OCI-LY7 (cell line): ENCODE data around the gene FHIT. TPM values are rescaled to one million over a fixed set of nuclear protein-coding genes. Genes with fewer than 3 reads are reported as not detected.

Experiments used
- BruUV-seq: library from RNA; stranded (reverse); fragments of 400-500 nt; replicated peaks from 2 replicates; lab custom pipeline; 2021; lab: Mats Ljungman, UMichigan
- CTCF ChIA-PET: fragments of 300-600 bp; sonication (Branson Sonifier 250); formaldehyde crosslinking; loops from one replicate; lab custom pipeline; 2022; ENCODE audit warnings: antibody characterized with exemption; ENCODE audit not compliant: unreplicated experiment; lab: Charles Lee
- POLR2A ChIA-PET: fragments of 300-600 bp; sonication (Branson Sonifier 250); formaldehyde crosslinking; loops from one replicate; lab custom pipeline; 2022; ENCODE audit warnings: antibody characterized with exemption; lab: Charles Lee
- DNase-seq: peaks from one replicate; pipeline ENCODE4 v3.0.0-alpha.2; 2015; ENCODE audit warnings: low spot score
- H2AFZ ChIP-seq: fragments of 200-600 bp; sonication (generic), shearing (Covaris generic); 2 replicates; pipeline ENCODE4 v1.6.1; 2014; ENCODE audit warnings: mild to moderate bottlenecking, antibody characterized with exemption, low read length, moderate library complexity
- H3K27ac ChIP-seq: fragments of 200-600 bp; sonication (generic); 2 replicates; pipeline ENCODE4 v1.5.1; 2014; ENCODE audit warnings: mixed run types, low read depth, mild to moderate bottlenecking, moderate library complexity, low read length, inconsistent platforms; ENCODE audit not compliant: poor library complexity, severe bottlenecking
- H3K36me3 ChIP-seq: fragments of 200-600 bp; sonication (generic); 2 replicates; pipeline ENCODE4 v1.6.1; 2014; ENCODE audit warnings: mild to moderate bottlenecking, antibody characterized with exemption, low read length, moderate library complexity, mixed read lengths; ENCODE audit not compliant: insufficient read depth
- H3K4me1 ChIP-seq: fragments of 200-600 bp; sonication (generic); 2 replicates; pipeline ENCODE4 v1.5.1; 2014; ENCODE audit warnings: mild to moderate bottlenecking, low read length; ENCODE audit not compliant: insufficient read depth, poor library complexity, severe bottlenecking
- H3K4me2 ChIP-seq: fragments of 200-600 bp; sonication (generic); 2 replicates; pipeline ENCODE4 v1.6.1; 2014; ENCODE audit warnings: mild to moderate bottlenecking, low read length
- H3K4me3 ChIP-seq: fragments of 200-600 bp; sonication (generic); 2 replicates; pipeline ENCODE4 v1.5.1; 2014; ENCODE audit warnings: mild to moderate bottlenecking, low read depth, low read length; ENCODE audit not compliant: poor library complexity, severe bottlenecking
- H3K79me2 ChIP-seq: fragments of 200-600 bp; sonication (generic); 2 replicates; pipeline ENCODE4 v1.6.1; 2016; ENCODE audit warnings: low read depth, mild to moderate bottlenecking, low read length, moderate library complexity, mixed read lengths; ENCODE audit not compliant: insufficient read depth
- H3K9me2 ChIP-seq: fragments of 200-600 bp; sonication (generic); 2 replicates; pipeline ENCODE4 v1.6.1; 2016; ENCODE audit warnings: mild to moderate bottlenecking, low read length, mixed read lengths; ENCODE audit not compliant: insufficient read depth
- H3K9me3 ChIP-seq: fragments of 200-600 bp; sonication (generic); 2 replicates; pipeline ENCODE4 v1.6.1; 2014; ENCODE audit warnings: mild to moderate bottlenecking, mixed run types, low read length, mixed read lengths
- H4K20me1 ChIP-seq: fragments of 200-600 bp; sonication (generic); 2 replicates; pipeline ENCODE4 v1.6.1; 2014; ENCODE audit warnings: mild to moderate bottlenecking, antibody characterized with exemption, low read length, moderate library complexity, mixed read lengths; ENCODE audit not compliant: insufficient read depth
- EZH2phosphoT487 ChIP-seq: fragments of 200-600 bp; sonication (generic); IDR thresholded peaks from 2 replicates; pipeline ENCODE4 v1.6.1; 2018; ENCODE audit warnings: low read depth, borderline replicate concordance, mild to moderate bottlenecking, mixed run types, antibody characterized with exemption, low read length, moderate library complexity, mixed read lengths
- intact Hi-C: fragments of 100-400 bp; cut with micrococcal nuclease; formaldehyde crosslinking; loops from one replicate; pipeline ENCODE4 v1.10.0; 2022; ENCODE audit not compliant: unreplicated experiment
- total RNA-seq, 2 experiments: library from RNA; depleted of rRNA in 1 of 2; stranded (reverse); fragments of >200 nt in 1 of 2; shearing (Covaris generic) in 1 of 2; gene quantifications; 2 replicates each; pipeline ENCODE4 v1.2.3, GENCODE V29; 2014 to 2022
- TF ChIP-seq, protein P1 (sequence below): fragments of 200-600 bp; sonication (generic); conservative IDR thresholded peaks from 2 replicates; pipeline ENCODE4 v1.5.1; 2014; ENCODE audit warnings: mild to moderate bottlenecking, antibody characterized with exemption, low read length, moderate library complexity, mixed read lengths

The FHIT gene
- total RNA-seq, 2 experiments from 2014 or later, result 5.0 to 10.9 TPM

DNA sequence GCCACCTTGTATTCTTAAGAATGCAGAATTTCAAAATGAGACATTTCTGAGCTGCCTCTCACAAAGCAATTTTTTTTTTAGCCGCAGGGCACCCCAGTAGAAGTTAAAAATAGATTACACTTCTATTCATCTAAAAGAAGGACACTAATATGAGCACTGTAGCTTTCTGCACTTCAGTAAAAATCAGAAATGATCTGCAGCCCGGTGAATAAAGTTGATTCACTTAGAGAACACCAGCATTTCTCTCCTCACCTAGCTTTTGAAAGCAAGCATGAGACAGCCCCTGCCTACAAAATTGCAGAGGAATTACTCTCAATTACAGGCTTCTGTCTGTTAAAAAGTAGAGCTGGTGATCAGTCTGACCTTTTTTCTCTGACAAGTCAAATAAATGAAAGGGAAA lies 1062.4 kb downstream of the FHIT start:
- Histone ChIP-seq H2AFZ (no peak overlapping the region), H3K9me3 (no peaks in the 10 kb centered on the region), H3K4me2 (no peak overlapping the region), H3K27ac (no peak overlapping the region), H3K79me2 (no peaks in the 10 kb centered on the region), H3K9me2 (no peaks in the 10 kb centered on the region), H3K36me3 (no peaks in the 10 kb centered on the region), H4K20me1 (no peaks in the 10 kb centered on the region), H3K4me3 (no peak overlapping the region), H3K4me1 (no peaks in the 10 kb centered on the region)
- BruUV-seq, result no TSS peak
- TF ChIP-seq EZH2phosphoT487, result no peak
- TF ChIP-seq, protein P1, sequence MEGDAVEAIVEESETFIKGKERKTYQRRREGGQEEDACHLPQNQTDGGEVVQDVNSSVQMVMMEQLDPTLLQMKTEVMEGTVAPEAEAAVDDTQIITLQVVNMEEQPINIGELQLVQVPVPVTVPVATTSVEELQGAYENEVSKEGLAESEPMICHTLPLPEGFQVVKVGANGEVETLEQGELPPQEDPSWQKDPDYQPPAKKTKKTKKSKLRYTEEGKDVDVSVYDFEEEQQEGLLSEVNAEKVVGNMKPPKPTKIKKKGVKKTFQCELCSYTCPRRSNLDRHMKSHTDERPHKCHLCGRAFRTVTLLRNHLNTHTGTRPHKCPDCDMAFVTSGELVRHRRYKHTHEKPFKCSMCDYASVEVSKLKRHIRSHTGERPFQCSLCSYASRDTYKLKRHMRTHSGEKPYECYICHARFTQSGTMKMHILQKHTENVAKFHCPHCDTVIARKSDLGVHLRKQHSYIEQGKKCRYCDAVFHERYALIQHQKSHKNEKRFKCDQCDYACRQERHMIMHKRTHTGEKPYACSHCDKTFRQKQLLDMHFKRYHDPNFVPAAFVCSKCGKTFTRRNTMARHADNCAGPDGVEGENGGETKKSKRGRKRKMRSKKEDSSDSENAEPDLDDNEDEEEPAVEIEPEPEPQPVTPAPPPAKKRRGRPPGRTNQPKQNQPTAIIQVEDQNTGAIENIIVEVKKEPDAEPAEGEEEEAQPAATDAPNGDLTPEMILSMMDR, result no peak
- intact Hi-C loops, result no loop called here
- DNase-seq, result no peak
- POLR2A ChIA-PET, result interaction anchor here (1.0 kb wide), 1 partner anchor 9 kb away, joined by 3 read pairs; no protein-coding TSS in a partner anchor
- CTCF ChIA-PET, result no interaction called here

DNA sequence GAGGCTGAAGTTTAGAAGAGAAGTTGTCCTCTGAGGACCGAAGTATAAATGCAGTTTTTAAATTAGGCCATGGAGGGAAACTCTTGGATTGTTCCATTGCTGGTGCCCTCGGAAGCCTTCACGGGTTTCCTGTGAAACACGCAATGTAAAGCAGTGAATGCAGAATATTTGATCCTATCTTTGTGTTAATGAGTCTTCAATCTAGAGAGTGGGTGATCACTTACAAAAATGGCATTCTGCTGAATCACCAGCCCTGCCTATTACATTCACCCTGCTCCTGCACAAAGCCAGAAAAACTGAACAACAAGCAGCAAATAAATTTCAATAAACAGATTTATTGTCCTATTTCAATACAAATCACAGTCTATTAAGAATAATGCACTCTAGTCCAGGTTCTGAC lies 1063.9 kb downstream of the FHIT start:
- no peak overlapping the region for H3K4me2 ChIP-seq
- no peaks in the 10 kb centered on the region for H4K20me1 ChIP-seq
- H3K9me2 ChIP-seq, result no peaks in the 10 kb centered on the region
- ChIA-PET CTCF (no interaction called here), POLR2A (no interaction called here)
- H3K9me3 ChIP-seq, result no peaks in the 10 kb centered on the region
- H3K36me3 ChIP-seq, result no peaks in the 10 kb centered on the region
- H2AFZ ChIP-seq, result no peak overlapping the region
- no peak for DNase-seq
- H3K79me2 ChIP-seq, result no peaks in the 10 kb centered on the region
- no peak overlapping the region for H3K27ac ChIP-seq
- TF ChIP-seq EZH2phosphoT487, result no peak
- TF ChIP-seq, protein P1, result no peak
- BruUV-seq, result no TSS peak
- no peaks in the 10 kb centered on the region for H3K4me1 ChIP-seq
- no peak overlapping the region for H3K4me3 ChIP-seq
- intact Hi-C loops, result no loop called here

DNA sequence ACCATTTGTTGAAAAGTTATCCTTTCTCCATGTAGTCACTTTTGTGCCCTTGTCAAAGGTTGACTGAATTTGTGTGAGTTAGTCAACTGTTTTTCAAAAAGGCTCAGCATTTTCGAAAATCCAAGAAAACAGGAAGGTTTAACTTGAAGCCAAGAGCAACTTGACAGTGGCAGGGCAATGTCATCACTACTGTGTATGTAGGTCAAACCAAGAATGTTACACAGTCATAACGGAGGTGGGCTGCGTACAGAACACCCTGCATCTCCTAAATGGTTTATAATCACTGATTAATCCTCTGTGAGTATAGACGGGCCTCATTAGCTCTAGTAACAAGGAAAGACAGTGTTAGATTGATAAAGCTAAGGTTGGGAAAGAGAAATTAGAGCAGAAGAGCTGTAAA lies 1064.9 kb downstream of the FHIT start:
- Histone ChIP-seq H3K4me2 (no peak overlapping the region), H3K27ac (no peak overlapping the region), H3K9me2 (no peaks in the 10 kb centered on the region), H3K9me3 (no peaks in the 10 kb centered on the region), H3K36me3 (no peaks in the 10 kb centered on the region), H3K4me1 (no peaks in the 10 kb centered on the region), H2AFZ (no peak overlapping the region), H4K20me1 (no peaks in the 10 kb centered on the region), H3K4me3 (no peak overlapping the region), H3K79me2 (no peaks in the 10 kb centered on the region)
- CTCF ChIA-PET, result no interaction called here
- TF ChIP-seq EZH2phosphoT487, result no peak
- TF ChIP-seq, protein P1, result no peak
- DNase-seq, result no peak
- BruUV-seq, result no TSS peak
- intact Hi-C loops, result no loop called here
- POLR2A ChIA-PET, result interaction anchor here (0.7 kb wide), 2 partner anchors 93 to 535 kb away, joined by 3 read pairs; no protein-coding TSS in a partner anchor
